Mononuclear cell (primary cell): ENCODE results near the gene ANKRD10. TPM values are rescaled to one million over a fixed set of nuclear protein-coding genes. Genes with fewer than 3 reads are reported as not detected.
"Not testable (repeated sequence)": the region's sequence is repeated elsewhere in the genome, so short reads cannot be mapped to it uniquely, and the experiment has no call there.

Experiments used
- H3K27me3 ChIP-seq: 2 replicates; pipeline ENCODE4 v1.6.0; 2011; ENCODE audit warnings: low read length, control low read depth; ENCODE audit not compliant: insufficient read depth
- H3K4me1 ChIP-seq: 2 replicates; pipeline ENCODE4 v1.5.1; 2011; ENCODE audit warnings: mild to moderate bottlenecking, low read length, control low read depth; ENCODE audit not compliant: insufficient read depth
- H3K4me3 ChIP-seq: 2 replicates; pipeline ENCODE4 v1.5.1; 2011; ENCODE audit warnings: mild to moderate bottlenecking, low read length, moderate library complexity
- H3K9me3 ChIP-seq: 2 replicates; pipeline ENCODE4 v1.5.1; 2011; ENCODE audit warnings: low read depth, mild to moderate bottlenecking, control low read depth, low read length
- total RNA-seq: library from RNA; depleted of rRNA; stranded (reverse); fragments of >200 nt; gene quantifications from one replicate; pipeline ENCODE4 v1.2.3, GENCODE V29; 2012

ANKRD10 gene
- total RNA-seq, 1 donor: 104 TPM

DNA sequence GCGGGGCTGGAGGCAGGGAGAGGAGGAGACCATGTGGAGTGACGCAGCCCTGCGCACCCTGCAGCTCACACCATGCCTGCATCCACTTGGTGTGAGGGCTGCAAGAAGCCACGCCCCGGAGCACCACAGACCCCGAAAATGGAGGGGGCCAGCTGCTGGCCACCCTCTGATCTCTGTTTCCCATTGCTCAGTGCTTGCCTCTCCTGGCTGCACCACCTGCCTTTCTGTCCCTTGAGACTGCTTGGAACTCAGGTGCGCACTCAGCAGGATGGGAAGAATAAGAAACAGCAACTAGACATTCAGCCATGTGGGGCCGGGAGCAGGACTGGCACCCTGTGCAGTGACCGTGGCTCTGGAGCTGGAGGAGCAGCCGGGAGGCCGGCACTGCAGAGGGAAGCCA is 64.0 kb downstream of the ANKRD10 start:
- H3K27me3 ChIP-seq: peaks cover 2% of the 10 kb centered on the region
- no peaks in the 10 kb centered on the region for H3K9me3 ChIP-seq
- H3K4me3 ChIP-seq: no peak overlapping the region

DNA sequence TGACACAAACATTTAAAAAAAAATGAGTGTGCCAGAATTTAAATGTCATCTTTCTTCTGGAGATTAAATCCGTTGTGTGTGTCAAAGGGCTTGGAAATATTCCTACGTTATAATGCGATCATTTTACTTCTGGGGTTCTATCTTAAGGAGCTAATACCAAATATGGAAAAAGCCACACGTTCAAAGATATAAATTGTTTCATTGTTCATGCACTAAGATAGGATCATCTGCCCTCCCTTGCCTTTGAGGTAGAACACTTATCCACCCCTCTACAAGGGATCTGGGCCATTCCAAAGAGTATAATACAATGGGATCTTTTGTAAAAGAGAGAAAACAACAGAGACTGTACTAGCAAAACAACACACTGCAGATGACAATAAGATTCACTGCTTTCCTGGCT is 64.9 kb downstream of the ANKRD10 start:
- no peaks in the 10 kb centered on the region for H3K4me1 ChIP-seq
- H3K4me3 ChIP-seq: no peak overlapping the region
- H3K9me3 ChIP-seq: no peaks in the 10 kb centered on the region
- peaks cover 5% of the 10 kb centered on the region for H3K27me3 ChIP-seq

More for the DNA sequence above, 64.0 kb downstream of the ANKRD10 start:
- H3K4me1 ChIP-seq: no peaks in the 10 kb centered on the region

- peaks cover 13% of the 10 kb centered on the region for H3K27me3 ChIP-seq
- no peak overlapping the region for H3K4me3 ChIP-seq
- H3K9me3 ChIP-seq: no peaks in the 10 kb centered on the region
- no peaks in the 10 kb centered on the region for H3K4me1 ChIP-seq
These were observed 69.3 kb downstream of the ANKRD10 start for GRCh38 chr13:110845520-110845919.

DNA sequence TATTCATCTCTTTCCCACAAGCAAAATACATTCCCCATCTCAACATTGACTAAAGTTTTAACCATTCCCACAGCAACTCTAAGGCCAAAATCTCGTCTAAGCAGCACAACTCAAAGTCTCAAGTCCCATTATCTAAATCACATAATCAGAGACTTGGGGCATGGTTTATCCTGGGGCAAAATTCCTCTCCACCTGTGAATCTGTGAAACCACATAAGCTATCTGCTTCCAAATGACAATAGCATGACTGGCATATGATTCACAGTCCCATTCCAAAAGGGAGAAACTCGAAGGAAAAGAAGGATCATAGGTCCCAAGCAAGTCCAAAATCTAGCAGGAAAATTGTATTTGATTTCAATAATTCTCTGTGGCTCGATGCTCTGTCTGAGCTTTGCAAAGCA is 73.0 kb downstream of the ANKRD10 start:
- no peaks in the 10 kb centered on the region for H3K4me1 ChIP-seq
- peaks cover 11% of the 10 kb centered on the region for H3K27me3 ChIP-seq
- no peak overlapping the region for H3K4me3 ChIP-seq
- H3K9me3 ChIP-seq: no peaks in the 10 kb centered on the region

DNA sequence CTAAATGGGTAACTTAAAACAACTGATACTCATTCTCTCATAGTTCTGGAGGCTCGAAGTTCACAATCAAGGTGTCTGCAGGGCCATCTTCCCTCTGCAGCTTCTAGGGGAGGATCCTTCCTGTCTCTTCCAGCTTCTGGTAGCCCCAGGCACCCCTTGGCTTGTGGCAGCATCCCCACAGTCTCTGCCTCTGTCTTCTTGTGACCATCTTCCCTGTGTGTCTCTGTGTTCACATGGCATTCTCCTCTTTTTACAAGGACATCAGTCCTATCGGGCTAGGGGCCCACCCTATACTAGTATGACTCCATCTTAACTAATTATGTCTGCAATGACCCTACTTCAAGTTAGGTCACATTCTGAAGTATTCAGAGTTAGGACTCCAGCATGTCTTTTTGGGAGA is 73.5 kb downstream of the ANKRD10 start:
- Histone ChIP-seq H3K9me3 (no peaks in the 10 kb centered on the region), H3K4me3 (no peak overlapping the region), H3K27me3 (peaks cover 11% of the 10 kb centered on the region)

GRCh38 chr13:110838867-110839538 is 75.9 kb downstream of the ANKRD10 start:
- Histone ChIP-seq H3K4me1 (no peaks in the 10 kb centered on the region), H3K4me3 (no peak overlapping the region), H3K27me3 (peaks cover 9% of the 10 kb centered on the region), H3K9me3 (no peaks in the 10 kb centered on the region)

More for the DNA sequence above, 73.5 kb downstream of the ANKRD10 start:
- no peaks in the 10 kb centered on the region for H3K4me1 ChIP-seq

DNA sequence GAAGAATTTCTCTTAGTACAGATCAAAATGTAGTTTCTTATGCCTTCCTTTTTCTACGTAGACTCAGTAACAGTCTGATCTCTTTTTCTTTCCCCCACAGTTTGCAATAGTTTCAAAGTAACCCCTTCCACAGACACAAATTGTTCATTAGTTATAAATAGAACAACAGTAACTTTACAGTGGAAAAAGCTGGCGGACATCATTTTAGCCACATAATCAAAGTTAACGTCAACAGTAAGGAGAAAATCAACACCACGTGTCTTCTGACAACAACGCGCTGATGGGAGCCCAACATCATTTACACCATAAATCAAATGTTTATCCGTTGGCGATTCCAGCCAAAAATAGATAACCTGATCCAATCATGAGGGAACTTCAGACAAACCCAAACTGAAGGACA is 76.8 kb downstream of the ANKRD10 start:
- Histone ChIP-seq H3K4me1 (no peaks in the 10 kb centered on the region), H3K27me3 (peaks cover 9% of the 10 kb centered on the region), H3K4me3 (no peak overlapping the region), H3K9me3 (no peaks in the 10 kb centered on the region)

DNA sequence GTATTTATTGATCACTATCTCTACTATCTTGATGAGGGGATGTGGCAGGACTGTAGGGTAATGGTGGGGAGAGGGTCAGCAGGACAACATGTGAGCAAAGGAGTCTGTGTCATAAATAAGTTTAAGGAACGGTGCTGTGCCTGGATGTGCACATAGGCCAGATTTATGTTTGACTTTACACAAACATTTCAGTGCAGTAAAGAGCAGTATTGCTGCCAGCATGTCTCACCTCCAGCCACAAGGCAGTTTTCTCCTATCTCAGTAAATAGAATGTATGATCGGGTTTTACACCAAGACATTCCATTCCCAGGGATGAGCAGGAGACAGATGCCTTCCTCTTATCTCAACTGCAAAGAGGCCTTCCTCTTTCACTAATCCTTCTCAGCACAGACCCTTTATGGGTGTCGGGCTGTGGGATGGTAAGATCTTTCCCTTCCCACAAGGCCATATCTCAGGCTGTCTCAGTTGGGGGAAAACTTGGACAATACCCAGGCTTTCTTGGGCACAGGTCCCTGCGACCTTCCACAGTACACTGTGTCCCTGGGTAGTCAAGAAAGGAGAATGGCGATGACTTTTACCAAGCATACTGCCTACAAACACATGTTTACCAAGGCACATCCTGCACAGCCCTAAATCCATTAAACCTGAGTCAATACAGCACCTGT is 77.3 kb downstream of the ANKRD10 start:
- H3K4me3 ChIP-seq, H3K9me3 ChIP-seq, H3K27me3 ChIP-seq, H3K4me1 ChIP-seq: not testable (repeated sequence)

DNA sequence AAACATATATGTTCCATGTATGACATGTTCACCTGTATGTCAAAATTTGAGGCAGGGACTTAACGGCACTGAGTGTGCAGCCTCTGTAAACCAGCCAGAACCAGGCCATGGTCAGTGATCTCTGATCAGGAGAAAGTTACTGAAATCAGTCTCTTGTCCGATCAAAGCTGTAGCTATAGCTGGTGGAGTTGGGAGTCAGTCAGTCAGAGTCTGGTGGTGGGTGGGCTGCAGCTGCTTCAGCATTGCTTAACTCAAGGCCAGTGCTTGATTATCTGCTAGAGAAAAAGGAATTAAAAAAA is 78.3 kb downstream of the ANKRD10 start:
- no peaks in the 10 kb centered on the region for H3K4me1 ChIP-seq
- peaks cover 4% of the 10 kb centered on the region for H3K27me3 ChIP-seq
- no peak overlapping the region for H3K4me3 ChIP-seq
- H3K9me3 ChIP-seq: no peaks in the 10 kb centered on the region

- no peaks in the 10 kb centered on the region for H3K9me3 ChIP-seq
- no peak overlapping the region for H3K4me3 ChIP-seq
- H3K4me1 ChIP-seq: no peaks in the 10 kb centered on the region
- no peaks in the 10 kb centered on the region for H3K27me3 ChIP-seq
These were observed 78.9 kb downstream of the ANKRD10 start for GRCh38 chr13:110835721-110836604.

DNA sequence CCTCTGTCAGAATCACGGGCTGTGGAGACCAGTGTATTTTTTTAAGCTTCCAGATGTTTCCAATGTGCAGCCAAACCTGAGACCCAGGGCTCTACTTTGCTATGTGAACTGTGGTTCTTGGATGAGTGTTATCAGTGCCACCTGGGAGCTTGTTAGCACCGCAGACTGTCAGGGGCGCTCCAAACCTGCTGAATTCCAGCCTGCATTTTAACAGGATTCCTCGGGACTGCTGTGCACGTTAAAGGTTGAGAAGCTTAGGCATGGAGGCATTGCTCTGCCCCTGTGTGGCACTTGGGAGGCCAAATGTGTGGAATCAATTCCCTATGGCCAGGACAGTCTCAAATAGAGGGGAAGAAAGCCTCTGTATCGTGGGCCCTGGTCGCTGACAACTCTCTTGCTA is 80.3 kb downstream of the ANKRD10 start:
- no peaks in the 10 kb centered on the region for H3K9me3 ChIP-seq
- no peaks in the 10 kb centered on the region for H3K27me3 ChIP-seq
- no peaks in the 10 kb centered on the region for H3K4me1 ChIP-seq
- no peak overlapping the region for H3K4me3 ChIP-seq

GRCh38 chr13:110832531-110832930 is 82.3 kb downstream of the ANKRD10 start:
- Histone ChIP-seq H3K4me1 (no peaks in the 10 kb centered on the region), H3K9me3 (no peaks in the 10 kb centered on the region), H3K27me3 (no peaks in the 10 kb centered on the region), H3K4me3 (no peak overlapping the region)

- Histone ChIP-seq H3K4me1 (no peaks in the 10 kb centered on the region), H3K9me3 (no peaks in the 10 kb centered on the region), H3K27me3 (no peaks in the 10 kb centered on the region), H3K4me3 (no peak overlapping the region)
These were observed 82.7 kb downstream of the ANKRD10 start for GRCh38 chr13:110832205-110832479.

DNA sequence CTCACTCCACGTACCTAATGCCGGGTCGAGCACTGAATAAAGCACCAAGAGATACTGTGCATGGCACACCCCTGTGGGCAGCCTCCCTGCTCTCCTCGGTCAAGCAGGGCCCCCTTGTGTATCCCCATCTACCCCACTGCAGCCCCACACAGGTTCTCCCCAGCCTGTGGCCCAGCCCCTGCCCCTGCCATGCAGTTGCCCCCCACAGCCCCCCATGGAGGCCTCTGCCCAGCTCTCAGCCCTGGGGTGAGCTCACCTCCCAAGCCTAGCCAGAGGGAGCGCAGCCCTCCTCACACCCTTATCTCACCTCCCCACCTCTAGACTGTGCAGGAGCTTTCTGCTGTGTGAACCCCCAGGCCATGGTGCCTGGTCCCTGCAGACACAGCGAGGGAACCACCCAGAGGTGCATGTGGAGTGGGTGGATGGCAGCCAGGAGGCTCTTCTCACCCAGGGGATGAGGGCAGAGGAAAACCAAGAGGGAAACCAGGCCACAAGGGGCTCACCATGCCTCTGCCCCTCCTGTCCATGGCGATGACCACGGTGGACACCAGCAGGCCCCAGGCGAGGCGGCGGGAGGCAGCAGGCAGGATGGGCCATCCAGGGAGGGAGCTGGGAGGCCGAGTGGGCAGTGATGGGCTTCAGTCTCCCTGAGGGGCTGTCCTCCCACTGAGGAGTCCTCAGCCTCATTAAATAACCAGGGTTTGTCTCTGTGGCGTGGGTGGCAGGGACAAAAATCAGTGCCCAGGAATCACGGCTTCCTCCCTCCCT is 83.2 kb downstream of the ANKRD10 start:
- Histone ChIP-seq H3K4me3 (no peak overlapping the region), H3K9me3 (no peaks in the 10 kb centered on the region), H3K4me1 (no peaks in the 10 kb centered on the region), H3K27me3 (no peaks in the 10 kb centered on the region)

- H3K4me1 ChIP-seq: no peaks in the 10 kb centered on the region
- H3K4me3 ChIP-seq: no peak overlapping the region
- H3K9me3 ChIP-seq: no peaks in the 10 kb centered on the region
- no peaks in the 10 kb centered on the region for H3K27me3 ChIP-seq
These were observed 84.0 kb downstream of the ANKRD10 start for GRCh38 chr13:110830800-110831371.
